GM19238 (cell line): ENCODE data around the gene TPT1.
A peak's percentile ranks its signal among the peaks of the same experiment; 100 is the strongest.

Experiments
- DNase-seq: peaks from one replicate; pipeline ENCODE4 v3.0.0; 2011; ENCODE audit warnings: low spot score; ENCODE audit not compliant: insufficient read length

TPT1 gene

DNA sequence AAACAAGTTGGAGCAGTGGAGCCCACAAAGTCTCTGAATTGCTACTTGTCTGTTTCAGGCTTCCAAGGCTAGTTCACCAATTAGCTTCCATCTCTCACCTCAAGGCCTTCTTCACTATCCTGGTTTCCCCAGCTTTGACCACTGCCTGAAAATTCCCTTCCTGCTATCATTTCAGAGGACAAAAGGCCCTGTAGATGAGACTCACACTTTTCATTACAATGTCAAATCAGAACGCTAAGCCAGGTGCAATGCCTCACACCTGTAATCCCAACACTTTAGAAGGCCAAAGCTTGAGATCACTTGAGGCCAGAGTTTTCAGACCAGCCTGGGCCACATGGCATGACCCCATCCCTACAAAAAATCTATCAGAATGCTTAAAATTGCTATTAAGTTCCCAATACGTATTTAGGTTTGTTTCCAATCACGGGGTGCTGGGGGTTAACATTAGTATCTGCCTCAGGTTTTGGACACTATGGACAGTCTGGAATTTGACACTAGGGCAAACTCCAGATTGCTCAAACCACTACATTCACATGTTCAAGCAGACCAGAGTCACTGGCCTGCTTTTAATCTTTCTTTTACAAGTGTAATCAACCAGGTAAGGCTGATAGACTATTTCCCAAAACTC is 5.5 kb downstream of the TPT1 start:
- no peak for DNase-seq

- no peak for DNase-seq
Measured at GRCh38 chr13:45333977-45334922, 6.7 kb downstream of the TPT1 start.

DNA sequence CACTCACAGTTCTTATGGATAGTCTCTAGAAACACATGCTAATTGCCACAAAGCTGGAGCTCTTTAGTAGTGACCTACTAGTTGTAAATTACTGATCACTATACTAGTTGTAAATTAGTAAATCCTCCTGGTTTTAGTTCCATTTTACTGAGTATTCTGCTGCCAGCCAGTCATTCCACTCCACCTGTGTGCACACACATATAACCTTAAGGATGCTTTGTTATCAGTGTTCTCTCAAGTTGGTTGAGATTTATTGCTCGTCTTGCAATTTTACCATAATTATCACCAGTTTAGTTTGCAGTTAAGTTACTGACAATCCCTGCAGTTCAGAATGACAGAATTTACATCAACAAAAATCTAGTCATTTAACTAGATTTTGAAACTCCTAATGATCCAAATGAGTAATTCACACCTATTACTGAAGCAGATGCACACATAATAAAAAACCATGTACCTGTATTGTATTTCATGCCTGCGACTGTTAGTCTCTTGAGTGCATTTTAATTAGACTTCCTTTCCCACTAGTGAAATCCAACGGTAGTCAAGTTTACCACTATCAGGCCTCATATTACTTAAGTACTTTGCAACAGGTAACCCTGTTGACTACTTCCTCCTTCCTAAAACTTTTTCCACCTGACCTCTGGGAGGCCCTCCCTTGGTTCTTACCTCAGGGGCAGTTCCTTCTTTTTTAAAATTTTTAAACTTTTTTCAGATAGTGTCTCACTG is 7.6 kb downstream of the TPT1 start:
- no peak for DNase-seq

GRCh38 chr13:45332831-45333219 is 8.2 kb downstream of the TPT1 start:
- DNase-seq: no peak

DNA sequence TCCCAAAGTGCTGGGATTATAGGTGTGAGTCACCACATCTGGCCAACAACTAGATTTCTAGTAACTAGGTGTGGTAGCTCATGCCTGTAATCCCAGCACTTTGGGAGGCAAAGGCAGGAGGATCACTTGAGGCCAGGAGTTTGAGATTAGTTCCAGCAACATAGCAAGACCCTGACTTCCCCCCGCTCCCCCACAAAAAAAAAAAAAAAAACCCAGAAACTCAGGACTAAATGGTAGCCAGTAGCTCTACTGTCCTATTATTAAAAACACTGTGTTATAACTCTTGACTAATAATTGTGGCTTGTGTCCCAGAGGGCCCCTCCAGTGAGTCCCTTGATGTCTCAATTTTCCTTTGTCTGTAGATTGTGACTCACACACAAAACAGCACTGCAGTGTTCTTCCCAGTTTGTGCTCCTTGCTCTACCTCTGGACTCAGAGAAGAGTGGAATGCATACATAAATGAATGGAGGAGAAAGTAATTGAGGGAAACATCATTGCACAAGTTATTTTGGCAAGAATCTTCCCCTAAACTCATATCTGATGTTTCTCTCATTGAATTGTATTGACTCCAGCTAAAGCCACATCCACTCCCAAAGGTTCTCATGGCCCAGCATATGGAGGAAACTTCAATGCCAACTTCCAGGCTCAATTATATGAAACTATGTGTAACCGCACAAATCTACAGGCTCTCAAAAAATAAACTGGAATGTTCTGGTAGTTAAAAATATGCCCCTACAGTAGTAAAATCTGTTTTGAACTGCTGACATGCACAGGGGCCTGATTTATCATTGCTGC is 8.8 kb downstream of the TPT1 start:
- DNase-seq: no peak

DNA sequence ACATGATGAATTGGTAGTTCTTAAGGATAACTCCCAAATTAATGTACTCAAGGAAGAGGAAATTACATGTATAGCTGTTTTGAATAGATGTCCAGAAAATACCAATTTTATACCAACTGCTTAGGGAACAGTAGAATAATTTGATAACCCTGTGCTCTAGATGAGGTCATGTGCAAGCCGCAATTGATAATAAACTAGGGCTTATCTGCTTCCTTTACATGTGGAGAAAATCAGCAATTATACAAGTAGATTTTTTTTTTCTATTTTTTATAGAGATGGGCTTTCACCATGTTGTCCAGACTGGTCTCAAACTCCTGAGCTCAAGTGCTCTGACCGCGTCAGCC is 9.3 kb downstream of the TPT1 start:
- no peak for DNase-seq

GRCh38 chr13:45331123-45331619 is 9.8 kb downstream of the TPT1 start:
- no peak for DNase-seq

GRCh38 chr13:45328661-45329111 is 12.3 kb downstream of the TPT1 start:
- no peak for DNase-seq

- DNase-seq: no peak
Measured at GRCh38 chr13:45327253-45327955, 13.6 kb downstream of the TPT1 start.

DNA sequence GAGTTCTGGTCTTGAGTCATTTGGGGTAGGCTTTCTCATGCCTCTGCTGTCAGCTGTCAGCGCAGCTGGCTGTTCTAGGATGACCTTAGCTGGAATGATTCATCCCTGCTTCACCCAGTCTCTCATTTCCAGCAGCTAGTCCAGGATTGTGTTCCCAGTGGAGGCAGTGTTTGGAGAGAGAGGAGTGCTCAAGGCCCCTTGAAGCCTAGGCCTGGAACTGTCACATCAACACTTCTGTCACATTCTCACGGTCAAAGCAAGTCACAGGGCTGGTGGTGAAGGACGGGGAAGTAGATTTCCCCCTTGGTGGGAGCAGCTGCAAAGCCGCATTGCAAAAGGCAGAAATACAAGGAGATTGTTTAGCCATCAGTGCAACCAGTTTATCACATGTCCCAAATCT is 15.2 kb downstream of the TPT1 start:
- no peak for DNase-seq

- no peak for DNase-seq
Measured at GRCh38 chr13:45320876-45321629, 19.9 kb downstream of the TPT1 start.

DNA sequence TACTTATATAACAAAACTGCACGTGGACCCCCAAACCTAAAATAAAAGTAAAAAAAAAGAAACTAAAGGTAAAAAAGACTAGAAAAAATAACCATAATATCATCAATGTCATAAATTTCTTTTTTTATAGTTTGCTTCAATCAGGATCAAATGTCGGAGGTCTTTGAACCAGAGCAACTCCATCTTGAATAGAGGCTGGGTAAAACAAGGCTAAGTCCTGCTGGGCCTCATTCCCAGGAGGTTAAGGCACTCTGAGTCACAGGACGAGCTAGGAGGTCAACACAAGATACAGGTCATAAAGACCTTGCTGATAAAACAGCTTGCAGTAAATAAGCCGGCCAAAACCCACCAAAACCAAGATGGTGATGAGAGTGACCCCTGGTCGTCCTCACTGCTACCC is 24.0 kb downstream of the TPT1 start:
- no peak for DNase-seq

DNA sequence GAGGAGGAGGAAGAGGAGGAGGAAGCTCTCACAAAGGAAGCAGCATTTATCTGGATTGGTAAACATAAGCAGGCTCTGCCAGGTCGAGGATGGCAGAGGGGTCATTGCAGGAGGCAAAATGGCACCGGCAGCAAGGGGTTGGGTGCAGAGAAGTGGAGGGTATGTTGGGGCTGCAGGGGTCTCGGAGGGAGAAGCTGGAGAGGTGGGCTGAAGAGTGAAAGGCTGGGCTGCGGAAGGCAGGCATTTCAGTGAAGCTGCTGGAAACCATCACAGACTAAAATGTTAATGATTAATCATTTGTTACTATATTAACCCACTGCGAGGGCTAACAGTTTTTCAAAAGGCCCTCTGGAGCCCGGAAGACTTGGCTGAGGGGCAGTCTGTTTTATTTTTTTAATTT is 24.6 kb downstream of the TPT1 start:
- peak; percentile 10 for DNase-seq

- no peak for DNase-seq
Measured at GRCh38 chr13:45315520-45316167, 25.3 kb downstream of the TPT1 start.

- DNase-seq: no peak
Measured at GRCh38 chr13:45314822-45315221, 26.2 kb downstream of the TPT1 start.

GRCh38 chr13:45310341-45311131 is 30.4 kb downstream of the TPT1 start:
- DNase-seq: no peak

DNA sequence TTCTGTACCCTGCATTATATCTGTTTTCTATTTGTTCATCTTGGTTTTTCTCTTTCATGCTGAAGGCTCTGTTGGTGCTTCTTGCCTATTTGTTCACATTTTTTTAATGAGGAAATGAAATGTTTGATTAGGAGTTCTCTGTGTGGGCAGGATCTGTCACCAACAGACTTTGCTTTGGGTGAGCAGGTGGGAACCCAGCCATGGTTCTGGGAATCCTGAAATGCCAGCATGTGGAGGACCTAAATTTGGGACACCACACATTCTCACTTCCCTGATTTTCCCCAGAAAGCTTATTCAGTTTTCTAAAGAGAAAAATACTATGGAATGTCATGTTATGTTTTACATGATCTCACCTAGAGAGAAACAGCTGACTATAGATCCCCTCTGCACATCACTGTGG is 34.0 kb downstream of the TPT1 start:
- no peak for DNase-seq

DNA sequence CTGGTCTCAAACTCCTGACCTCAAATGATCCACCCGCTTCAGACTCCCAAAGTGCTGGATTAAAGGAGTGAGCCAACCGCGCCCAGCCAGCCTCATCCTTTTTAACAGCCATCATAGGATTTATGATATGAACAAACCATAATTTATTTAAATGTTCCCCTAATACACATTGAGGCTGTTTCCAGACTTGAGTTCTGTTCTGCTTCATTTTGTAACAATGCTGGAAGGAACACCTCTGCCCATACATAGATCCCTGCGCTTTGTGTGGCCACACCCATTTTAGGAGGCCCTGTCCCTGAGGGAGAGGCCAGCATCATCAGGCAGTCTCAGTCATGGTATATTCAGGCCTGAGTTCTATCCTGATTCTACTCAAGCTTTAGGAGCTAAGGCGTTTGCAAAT is 35.9 kb downstream of the TPT1 start:
- DNase-seq: no peak

GRCh38 chr13:45303866-45304265 is 37.1 kb downstream of the TPT1 start:
- no peak for DNase-seq
